ENCODE measurements around the gene DNAJC5.

DNA sequence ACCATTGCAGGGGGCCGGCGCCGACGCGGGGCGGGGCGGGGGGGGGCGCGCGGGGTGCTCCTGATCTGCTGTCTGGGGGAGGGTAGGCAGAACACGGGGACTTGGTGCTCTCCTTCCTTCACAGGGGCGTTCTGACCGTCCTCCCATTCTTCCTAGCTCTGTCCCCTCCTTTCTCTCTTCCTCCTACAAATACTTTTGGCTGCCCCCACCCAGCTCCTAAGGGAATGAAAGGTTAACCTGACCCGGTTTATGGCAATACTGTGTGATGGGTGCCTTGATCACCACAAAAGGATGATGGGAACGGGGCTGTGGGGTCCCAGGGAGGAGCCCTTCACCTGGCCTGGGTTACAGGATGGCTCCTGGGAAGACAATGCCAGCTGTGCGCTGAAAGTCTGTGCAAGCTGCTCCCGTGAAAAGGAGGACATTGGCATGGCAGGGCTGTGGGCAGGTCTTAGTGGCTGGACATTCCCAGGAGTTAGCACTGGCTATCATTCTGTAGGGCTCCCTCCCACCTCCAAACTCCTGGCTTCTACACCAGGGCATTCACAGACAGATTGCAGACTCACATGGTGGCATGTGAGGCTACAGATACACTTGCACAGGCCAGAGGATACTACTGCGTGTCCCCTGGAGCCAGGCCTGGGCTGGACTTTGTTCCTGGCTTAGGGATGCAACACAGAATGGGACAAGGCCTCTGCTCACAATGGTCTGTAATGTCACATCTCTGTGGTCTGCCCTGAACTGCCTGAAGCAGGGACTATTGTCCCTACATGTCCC lies 31.7 kb upstream of the DNAJC5 start:
- no peak for TF ChIP-seq POLR2A (IDR thresholded peaks at IDR 0.05)
- TF ChIP-seq, protein P1, sequence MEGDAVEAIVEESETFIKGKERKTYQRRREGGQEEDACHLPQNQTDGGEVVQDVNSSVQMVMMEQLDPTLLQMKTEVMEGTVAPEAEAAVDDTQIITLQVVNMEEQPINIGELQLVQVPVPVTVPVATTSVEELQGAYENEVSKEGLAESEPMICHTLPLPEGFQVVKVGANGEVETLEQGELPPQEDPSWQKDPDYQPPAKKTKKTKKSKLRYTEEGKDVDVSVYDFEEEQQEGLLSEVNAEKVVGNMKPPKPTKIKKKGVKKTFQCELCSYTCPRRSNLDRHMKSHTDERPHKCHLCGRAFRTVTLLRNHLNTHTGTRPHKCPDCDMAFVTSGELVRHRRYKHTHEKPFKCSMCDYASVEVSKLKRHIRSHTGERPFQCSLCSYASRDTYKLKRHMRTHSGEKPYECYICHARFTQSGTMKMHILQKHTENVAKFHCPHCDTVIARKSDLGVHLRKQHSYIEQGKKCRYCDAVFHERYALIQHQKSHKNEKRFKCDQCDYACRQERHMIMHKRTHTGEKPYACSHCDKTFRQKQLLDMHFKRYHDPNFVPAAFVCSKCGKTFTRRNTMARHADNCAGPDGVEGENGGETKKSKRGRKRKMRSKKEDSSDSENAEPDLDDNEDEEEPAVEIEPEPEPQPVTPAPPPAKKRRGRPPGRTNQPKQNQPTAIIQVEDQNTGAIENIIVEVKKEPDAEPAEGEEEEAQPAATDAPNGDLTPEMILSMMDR (IDR thresholded peaks at IDR 0.05), result no peak

Measured in thyroid gland (tissue), 4 donors.